ENCODE measurements around the gene FOXP4.

FOXP4 gene

GRCh38 chr6:41586252-41587007 is 40.2 kb downstream of the FOXP4 start:
- no peak for DNase-seq

DNA sequence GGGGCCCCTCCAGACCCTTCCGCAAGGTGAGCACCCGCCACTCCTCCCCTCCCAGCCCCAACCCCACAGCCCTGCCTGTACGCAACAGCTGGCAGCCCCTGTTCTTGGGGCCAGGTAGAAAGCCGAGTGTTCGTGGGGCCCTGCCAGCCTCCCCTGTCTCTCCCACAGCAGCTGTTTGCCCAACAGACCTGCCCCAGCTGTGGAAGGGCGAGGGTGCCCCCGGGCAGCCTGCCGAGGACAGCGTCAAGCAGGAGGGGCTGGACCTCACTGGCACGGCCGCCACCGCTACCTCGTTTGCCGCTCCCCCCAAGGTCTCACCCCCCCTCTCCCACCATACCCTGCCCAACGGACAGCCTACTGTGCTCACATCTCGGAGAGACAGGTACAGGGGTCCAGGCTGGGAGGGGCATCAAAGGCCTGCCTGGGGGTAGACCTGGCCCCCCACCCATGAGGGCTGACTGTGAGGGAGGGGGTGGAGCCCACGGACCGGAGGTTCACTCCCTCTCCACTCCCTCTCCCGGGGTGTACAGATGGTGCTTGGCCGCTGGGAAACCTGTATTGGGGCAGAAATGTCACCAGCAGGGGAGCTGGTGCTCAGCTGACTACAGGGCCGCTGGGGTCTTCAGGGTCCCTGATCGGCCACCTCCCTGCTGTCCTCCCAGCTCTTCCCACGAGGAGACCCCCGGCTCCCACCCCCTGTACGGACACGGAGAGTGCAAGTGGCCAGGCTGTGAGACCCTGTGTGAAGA is 41.1 kb downstream of the FOXP4 start:
- no peak for DNase-seq

DNA sequence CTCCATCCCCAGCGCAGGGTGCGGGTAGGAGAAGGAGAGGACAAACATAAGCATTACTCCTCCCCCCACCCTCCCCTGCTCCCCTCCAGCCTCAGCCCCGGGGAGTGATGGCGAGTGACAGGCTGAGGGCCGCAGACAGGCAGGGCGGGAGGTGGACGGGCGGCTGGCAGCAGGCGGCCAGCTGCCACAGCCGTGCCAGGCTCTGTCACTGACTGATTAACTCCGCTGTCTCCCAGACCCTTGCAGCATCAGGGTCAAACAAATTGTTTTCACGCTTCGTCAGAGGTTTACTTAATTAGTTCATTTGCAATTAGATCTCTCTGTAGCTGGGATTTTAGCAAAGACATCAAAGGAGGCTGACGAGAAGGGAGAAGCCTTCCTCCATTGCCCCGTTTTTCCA is 41.9 kb downstream of the FOXP4 start:
- DNase-seq: no peak

DNA sequence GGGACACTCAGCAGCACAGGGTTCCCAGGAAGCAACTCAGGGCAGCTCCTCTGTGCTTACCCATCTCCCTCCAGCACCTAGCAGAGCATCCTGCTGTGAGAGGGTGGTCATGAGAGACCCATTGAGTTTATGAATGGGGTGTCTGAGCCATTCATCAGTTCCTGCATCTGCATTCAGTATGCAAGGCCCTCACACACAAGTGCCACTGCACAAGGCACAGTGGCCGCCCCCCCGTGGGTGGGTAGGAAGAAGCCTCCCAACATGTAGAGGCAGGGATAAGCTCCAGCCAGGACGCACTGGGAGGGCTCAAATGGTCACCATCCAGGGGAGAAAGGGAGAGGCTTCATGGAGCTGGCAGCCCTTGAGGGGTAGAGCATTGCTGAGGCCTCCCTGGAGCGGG is 43.0 kb downstream of the FOXP4 start:
- no peak for DNase-seq

DNA sequence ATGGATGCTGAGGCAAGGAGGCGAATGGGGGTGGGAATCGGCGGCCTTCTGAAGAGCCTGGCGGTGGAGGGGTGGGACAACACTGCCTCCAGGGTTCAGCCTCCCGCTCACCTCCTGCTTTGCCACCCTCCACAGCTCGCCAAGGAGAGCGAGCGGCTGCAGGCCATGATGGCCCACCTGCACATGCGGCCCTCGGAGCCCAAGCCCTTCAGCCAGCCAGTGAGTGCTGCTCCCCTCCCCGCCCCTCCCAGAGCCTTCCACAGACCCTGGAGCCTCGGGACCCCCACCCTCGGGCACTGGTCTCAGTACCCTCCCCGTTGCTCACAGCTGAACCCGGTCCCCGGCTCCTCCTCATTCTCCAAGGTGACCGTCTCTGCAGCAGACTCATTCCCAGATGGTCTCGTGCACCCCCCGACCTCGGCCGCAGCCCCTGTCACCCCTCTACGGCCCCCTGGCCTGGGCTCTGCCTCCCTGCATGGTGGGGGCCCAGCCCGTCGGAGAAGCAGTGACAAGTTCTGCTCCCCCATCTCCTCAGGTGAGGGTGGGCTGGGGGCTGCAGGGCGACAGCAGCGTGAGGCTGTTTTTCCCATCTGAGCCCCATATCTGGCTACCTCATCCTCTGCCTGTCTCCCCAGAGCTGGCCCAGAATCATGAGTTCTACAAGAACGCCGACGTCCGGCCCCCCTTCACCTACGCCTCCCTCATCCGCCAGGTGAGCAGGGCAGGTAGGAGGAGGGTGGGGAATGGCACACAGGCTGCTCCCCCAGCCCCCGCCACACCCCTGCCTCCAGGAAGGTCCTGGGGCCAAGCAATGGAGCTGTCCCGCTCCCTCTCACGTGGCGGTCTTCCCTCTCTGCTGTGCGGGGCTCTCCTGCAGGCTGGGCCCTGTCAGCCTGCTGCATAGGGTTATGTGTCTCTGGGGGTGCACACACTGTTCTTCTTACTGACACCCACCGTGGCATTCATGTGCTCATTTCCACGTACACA is 43.7 kb downstream of the FOXP4 start:
- DNase-seq: no peak

GRCh38 chr6:41591122-41591521 is 44.9 kb downstream of the FOXP4 start:
- no peak for DNase-seq

GRCh38 chr6:41591859-41592502 is 45.8 kb downstream of the FOXP4 start:
- peak; percentile 32 to 47 for DNase-seq

DNA sequence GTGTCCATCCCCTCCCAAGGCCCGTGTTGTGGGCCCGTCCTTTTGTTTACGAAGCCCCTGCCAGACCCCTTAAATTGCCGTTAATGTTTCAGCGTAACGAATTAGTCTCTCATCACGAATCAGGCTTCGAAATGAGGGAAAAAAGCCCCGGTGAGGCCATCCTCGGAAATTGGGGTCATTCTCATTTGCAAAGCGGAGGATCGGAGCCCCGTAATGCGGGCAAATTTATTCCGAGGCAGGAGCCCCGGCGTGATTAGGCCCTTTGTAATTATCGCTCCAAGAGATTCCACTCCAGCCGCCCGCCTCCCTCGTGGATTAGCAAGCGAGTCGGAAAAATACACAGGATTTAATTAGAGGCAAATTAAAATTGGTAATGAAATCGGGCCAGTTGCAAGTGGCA is 47.2 kb downstream of the FOXP4 start:
- DNase-seq: no peak

DNA sequence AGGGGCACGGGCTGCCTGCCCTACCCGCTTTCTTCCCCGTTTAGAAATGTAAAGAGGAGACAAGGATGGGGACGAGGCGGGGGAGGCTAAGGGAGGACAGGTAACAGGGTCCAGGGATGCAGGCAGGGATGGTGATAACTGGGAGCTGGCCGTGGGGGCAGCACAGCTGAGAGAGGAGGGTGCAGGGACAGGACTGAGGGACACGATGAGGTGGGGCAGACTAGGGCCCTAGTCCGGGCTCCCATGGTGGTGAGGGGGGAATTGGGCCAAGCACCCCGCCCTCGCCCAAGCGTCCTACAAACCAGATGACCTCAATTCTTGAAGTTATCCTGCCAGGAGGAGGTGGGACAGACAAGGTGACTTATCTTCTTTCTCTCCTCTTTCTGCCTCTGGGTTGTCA is 47.7 kb downstream of the FOXP4 start:
- no peak for DNase-seq

DNA sequence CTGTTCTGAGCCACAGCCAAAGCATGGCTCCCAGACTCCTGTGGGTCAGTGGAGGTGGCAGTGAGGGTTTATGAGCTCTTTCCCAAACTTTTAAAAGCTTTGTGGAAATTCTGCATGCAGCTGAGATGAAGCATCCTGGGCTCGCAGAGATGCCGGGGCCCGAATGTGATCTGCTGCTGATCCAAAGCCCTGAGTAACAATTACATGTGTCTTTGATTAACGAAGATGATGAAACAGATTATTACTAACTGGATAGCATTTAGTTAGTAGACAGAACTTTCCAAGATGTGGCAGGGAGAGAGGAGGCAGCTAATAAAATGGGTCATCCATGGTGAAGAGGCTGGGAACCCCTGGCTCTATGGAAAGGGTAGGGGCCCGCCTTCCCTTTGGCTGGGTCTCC is 48.1 kb downstream of the FOXP4 start:
- DNase-seq: no peak

DNA sequence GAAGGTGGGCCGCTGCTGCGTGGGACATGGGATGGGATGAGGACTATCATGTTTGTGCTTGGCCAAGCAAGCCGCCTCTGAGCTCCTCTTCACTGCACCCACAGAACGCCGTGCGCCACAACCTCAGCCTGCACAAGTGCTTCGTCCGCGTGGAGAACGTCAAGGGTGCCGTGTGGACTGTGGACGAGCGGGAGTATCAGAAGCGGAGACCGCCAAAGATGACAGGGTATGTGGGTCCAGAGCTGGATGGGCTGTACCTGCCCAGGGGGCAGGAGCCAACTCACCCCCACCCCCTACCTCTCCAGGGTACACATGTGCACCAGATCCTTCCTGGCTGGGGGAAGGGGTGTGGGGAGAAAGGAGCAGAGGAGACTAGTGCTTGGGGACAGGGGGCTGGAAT is 48.6 kb downstream of the FOXP4 start:
- no peak for DNase-seq

- no peak for DNase-seq
Observed at GRCh38 chr6:41595166-41595565, 49.0 kb downstream of the FOXP4 start.

GRCh38 chr6:41596096-41596685 is 50.0 kb downstream of the FOXP4 start:
- no peak for DNase-seq

DNA sequence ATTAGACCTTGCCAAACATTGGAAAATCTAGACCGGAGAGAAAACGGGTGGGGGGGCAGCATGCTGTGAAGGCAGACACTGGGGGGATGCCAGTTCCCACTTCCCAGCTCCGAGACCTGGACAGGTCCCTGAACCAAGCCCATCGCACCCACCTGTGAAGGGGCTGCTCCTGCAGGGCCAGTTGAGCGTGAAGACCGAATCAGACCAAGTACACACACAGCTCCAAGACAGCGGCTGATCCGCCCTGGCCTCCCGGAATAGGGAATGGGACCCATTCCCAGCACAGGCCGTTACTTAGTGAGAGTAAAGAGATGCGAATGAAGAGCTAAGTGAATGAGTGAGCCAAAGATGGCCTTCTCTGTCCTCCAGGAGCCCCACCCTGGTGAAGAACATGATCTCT is 50.6 kb downstream of the FOXP4 start:
- no peak for DNase-seq

GRCh38 chr6:41597246-41598000 is 51.2 kb downstream of the FOXP4 start:
- no peak for DNase-seq

GRCh38 chr6:41598670-41599014 is 52.5 kb downstream of the FOXP4 start:
- no peak for DNase-seq

DNA sequence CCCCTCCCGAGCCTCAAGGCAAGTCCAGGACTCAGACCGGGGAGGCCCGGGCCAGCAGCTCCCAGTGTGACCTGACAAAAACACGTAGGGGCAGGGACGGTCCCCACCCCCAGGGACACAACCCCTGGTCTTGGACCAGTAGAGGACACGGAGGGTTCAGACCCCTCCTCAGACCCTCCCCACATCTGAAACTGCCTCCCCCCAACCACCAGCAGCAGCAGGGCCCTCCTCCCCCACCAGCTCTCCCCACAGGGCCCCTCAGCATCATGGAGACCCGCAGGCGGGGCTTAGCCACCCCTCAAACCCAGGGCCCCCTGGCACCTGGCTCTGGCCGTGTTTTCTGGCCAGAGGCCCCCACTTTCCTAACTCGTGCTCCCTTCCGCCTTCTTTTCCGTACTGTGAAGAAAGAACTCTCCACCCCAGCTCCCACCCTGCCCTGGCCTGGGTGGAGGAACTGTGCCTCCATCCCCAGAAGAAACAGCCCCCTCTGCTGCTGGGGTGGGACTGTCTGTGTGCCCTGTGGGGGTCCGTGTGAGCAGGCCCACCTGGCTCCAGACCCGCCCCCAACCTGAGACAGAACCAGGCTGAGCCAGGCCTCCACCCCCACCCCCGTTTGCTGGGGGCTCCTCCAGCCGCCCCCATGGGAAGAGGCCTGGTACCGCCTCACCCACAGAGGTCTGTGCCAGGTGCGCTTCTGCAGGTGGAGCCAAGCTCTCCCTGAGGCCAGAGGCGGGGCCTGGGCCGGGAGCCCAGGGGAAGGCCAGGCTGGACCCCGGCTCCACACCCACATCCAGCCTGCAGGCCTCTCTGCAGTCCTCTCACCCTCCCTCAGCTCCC is 53.1 kb downstream of the FOXP4 start:
- no peak for DNase-seq

GRCh38 chr6:41599852-41600445 is 53.8 kb downstream of the FOXP4 start:
- no peak for DNase-seq

GRCh38 chr6:41600499-41601247 is 54.5 kb downstream of the FOXP4 start:
- DNase-seq: no peak

GRCh38 chr6:41601248-41601549 is 55.0 kb downstream of the FOXP4 start:
- no peak for DNase-seq
